ENCODE data around the gene SLC47A2.

DNA sequence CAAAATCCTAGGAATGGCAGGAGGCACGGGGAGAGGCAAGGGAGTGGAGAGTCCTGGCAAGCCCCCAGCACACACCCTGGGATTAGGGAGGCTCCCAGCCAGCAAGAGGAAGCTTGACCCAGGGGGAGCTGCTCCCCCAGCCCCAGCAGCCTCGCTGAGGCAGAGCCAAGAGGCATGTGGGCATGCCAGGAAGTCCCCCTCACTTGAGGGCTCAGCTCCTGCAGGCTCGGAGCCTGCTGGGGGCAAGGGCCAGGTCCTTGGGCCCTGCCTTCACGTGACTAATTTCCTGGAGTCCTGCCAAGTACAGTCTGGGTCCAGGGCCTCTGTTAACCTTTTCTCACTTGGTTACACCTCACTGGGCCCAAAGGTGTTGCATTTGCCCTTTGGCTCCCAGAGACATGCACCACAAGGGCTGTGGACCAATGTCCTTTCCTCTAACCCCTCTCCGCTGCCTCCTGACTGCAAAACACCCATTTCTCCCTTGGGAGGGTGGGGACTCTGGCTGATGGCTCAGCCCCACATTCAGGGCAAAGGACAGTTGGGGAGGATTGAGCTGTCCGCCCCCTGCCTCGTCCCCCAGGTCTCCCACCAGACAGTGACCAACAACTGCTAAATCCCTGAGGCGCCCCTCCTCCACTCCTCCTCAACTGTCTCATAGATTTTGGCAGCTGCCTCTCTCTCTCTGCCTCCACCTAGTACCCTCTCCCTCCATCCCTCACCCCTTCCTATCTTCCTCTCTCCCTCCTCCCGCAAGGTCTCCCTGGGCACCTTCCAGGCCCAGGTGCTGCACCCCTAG, 4.4 kb upstream of the SLC47A2 start:
- TF ChIP-seq CTCF (IDR thresholded peaks at IDR 0.05) (no peak), POLR2A (IDR thresholded peaks at IDR 0.05) (no peak)

Measured in vagina (tissue), 2 donors.